Tibial nerve (tissue), 4 donors: ENCODE data around the gene PRKCH. TPM values are rescaled to one million over a fixed set of nuclear protein-coding genes. Genes with fewer than 3 reads are reported as not detected.

Experiments
- DNase-seq, 2 donors: peaks; one replicate each; pipeline ENCODE4 v3.0.0-alpha.2; 2019; ENCODE audit warnings: low spot score in 2 of 2
- H3K27ac ChIP-seq, 4 donors: fragments of 200-600 bp; sonication (generic) in 3 of 4; one replicate each; pipeline ENCODE4 v1.5.1; 2017 to 2019; ENCODE audit warnings: mild to moderate bottlenecking in 1 of 4
- H3K27me3 ChIP-seq, 2 donors: fragments of 200-600 bp; sonication (generic) in 1 of 2; one replicate each; pipeline versions ENCODE4 v1.5.1 to v1.6.0; 2017 to 2019
- H3K36me3 ChIP-seq, 3 donors: fragments of 200-600 bp; sonication (generic); one replicate each; pipeline ENCODE4 v1.5.1; 2018 to 2019
- H3K4me1 ChIP-seq, 4 donors: fragments of 200-600 bp; sonication (generic) in 3 of 4; one replicate each; pipeline ENCODE4 v1.5.1; 2017 to 2019
- H3K4me3 ChIP-seq, 4 donors: fragments of 200-600 bp; sonication (generic) in 3 of 4; one replicate each; pipeline ENCODE4 v1.5.1; 2017 to 2019; ENCODE audit warnings: mild to moderate bottlenecking in 1 of 4, moderate library complexity in 1 of 4
- H3K9me3 ChIP-seq, 4 donors: fragments of 200-600 bp; sonication (generic) in 3 of 4; one replicate each; pipeline ENCODE4 v1.5.1; 2017 to 2019
- EP300 ChIP-seq, 2 donors: sonication (generic); formaldehyde crosslinking; IDR thresholded peaks; one replicate each; pipeline ENCODE4 v1.6.1; 2017; ENCODE audit warnings: antibody characterized with exemption in 2 of 2, mild to moderate bottlenecking in 1 of 2
- POLR2A ChIP-seq, 2 donors: fragments of 450-650 bp; IDR thresholded peaks; one replicate each; pipeline ENCODE4 v1.6.1; 2017; ENCODE audit warnings: antibody characterized with exemption in 2 of 2, mild to moderate bottlenecking in 2 of 2, moderate library complexity in 2 of 2
- WGBS, 2 donors: methylation state at CpG; one replicate each; pipeline ENCODE4 v1.1.5; 2018; 5-methylcytosine and 5-hydroxymethylcytosine counted together
- total RNA-seq, 4 donors: library from RNA; depleted of rRNA; stranded (reverse); fragments of >200 nt; gene quantifications; one replicate each; pipeline ENCODE4 v1.1.0, GENCODE V29; 2016
- TF ChIP-seq, protein P1 (sequence below), 5 experiments: fragments of 200-600 bp in 3 of 5; fragments of 450-650 bp in 2 of 5; sonication (generic) in 3 of 5; IDR thresholded peaks; one replicate each; pipeline ENCODE4 v1.5.1; 2016 to 2019; ENCODE audit warnings: antibody characterized with exemption in 5 of 5, mild to moderate bottlenecking in 3 of 5, moderate library complexity in 2 of 5

The PRKCH gene
- total RNA-seq, 4 donors from 2014 or later: 26.4 to 33.9 (median 29.2) TPM

GRCh38 chr14:61395115-61395725, 73.8 kb downstream of the PRKCH start:
- Histone ChIP-seq H3K27ac (no peak overlapping the region), H3K4me1 (no peaks in the 10 kb centered on the region), H3K4me3 (no peak overlapping the region), H3K27me3 (no peaks in the 10 kb centered on the region), H3K9me3 (no peaks in the 10 kb centered on the region), H3K36me3 (no peaks in the 10 kb centered on the region)
- WGBS, 2 donors: 68 to 70% methylated on average over 6 of the region's 6 CpGs
- no peak for TF ChIP-seq EP300 (IDR thresholded peaks at IDR 0.05)
- TF ChIP-seq POLR2A (IDR thresholded peaks at IDR 0.05): no peak
- TF ChIP-seq, protein P1, sequence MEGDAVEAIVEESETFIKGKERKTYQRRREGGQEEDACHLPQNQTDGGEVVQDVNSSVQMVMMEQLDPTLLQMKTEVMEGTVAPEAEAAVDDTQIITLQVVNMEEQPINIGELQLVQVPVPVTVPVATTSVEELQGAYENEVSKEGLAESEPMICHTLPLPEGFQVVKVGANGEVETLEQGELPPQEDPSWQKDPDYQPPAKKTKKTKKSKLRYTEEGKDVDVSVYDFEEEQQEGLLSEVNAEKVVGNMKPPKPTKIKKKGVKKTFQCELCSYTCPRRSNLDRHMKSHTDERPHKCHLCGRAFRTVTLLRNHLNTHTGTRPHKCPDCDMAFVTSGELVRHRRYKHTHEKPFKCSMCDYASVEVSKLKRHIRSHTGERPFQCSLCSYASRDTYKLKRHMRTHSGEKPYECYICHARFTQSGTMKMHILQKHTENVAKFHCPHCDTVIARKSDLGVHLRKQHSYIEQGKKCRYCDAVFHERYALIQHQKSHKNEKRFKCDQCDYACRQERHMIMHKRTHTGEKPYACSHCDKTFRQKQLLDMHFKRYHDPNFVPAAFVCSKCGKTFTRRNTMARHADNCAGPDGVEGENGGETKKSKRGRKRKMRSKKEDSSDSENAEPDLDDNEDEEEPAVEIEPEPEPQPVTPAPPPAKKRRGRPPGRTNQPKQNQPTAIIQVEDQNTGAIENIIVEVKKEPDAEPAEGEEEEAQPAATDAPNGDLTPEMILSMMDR (IDR thresholded peaks at IDR 0.05): no peak
- DNase-seq: no peak

- Histone ChIP-seq H3K27me3 (no peaks in the 10 kb centered on the region), H3K36me3 (no peaks in the 10 kb centered on the region), H3K27ac (no peak overlapping the region), H3K4me1 (no peaks in the 10 kb centered on the region), H3K4me3 (no peak overlapping the region), H3K9me3 (no peaks in the 10 kb centered on the region)
- TF ChIP-seq EP300 (IDR thresholded peaks at IDR 0.05) (no peak), POLR2A (IDR thresholded peaks at IDR 0.05) (no peak)
- TF ChIP-seq, protein P1 (IDR thresholded peaks at IDR 0.05): no peak
- no peak for DNase-seq
- 75 to 91% methylated on average over 1 of the region's 1 CpG for WGBS, 2 donors
Observed at GRCh38 chr14:61396279-61396678, 74.9 kb downstream of the PRKCH start.

DNA sequence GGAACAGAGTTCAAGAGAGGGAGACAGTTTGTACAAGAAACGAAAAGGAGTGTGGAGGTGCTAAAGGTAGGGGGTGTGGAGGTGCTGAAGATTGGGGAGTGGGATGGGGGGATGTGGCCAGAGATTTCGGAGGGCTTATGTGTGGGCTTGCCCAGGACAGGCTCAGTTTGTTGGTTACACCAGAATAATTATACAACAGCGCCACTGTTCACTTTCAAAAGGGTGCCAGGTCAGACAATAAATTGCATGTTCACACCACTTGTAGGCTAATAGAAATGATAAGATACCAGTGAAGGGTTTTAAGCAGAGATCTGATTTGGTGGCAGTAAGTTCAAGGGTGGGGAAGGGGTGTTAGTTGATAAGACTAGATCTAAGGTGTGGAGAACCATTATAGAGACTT, 75.3 kb downstream of the PRKCH start:
- H3K36me3 ChIP-seq: no peaks in the 10 kb centered on the region
- H3K27me3 ChIP-seq: no peaks in the 10 kb centered on the region
- no peak overlapping the region for H3K4me3 ChIP-seq
- TF ChIP-seq POLR2A (IDR thresholded peaks at IDR 0.05) (no peak), EP300 (IDR thresholded peaks at IDR 0.05) (no peak)
- TF ChIP-seq, protein P1 (IDR thresholded peaks at IDR 0.05): no peak
- no peaks in the 10 kb centered on the region for H3K9me3 ChIP-seq
- no peaks in the 10 kb centered on the region for H3K4me1 ChIP-seq
- 80 to 82% methylated on average over 3 of the region's 3 CpGs for WGBS, 2 donors
- DNase-seq: no peak
- H3K27ac ChIP-seq: no peak overlapping the region

GRCh38 chr14:61397615-61398014, 76.2 kb downstream of the PRKCH start:
- Histone ChIP-seq H3K4me3 (no peak overlapping the region), H3K9me3 (no peaks in the 10 kb centered on the region), H3K4me1 (no peaks in the 10 kb centered on the region), H3K27ac (no peak overlapping the region), H3K27me3 (no peaks in the 10 kb centered on the region), H3K36me3 (no peaks in the 10 kb centered on the region)
- TF ChIP-seq, protein P1 (IDR thresholded peaks at IDR 0.05): no peak
- no peak for TF ChIP-seq POLR2A (IDR thresholded peaks at IDR 0.05)
- TF ChIP-seq EP300 (IDR thresholded peaks at IDR 0.05): no peak
- WGBS, 2 donors: 92% methylated on average over 3 of the region's 3 CpGs
- DNase-seq: no peak

DNA sequence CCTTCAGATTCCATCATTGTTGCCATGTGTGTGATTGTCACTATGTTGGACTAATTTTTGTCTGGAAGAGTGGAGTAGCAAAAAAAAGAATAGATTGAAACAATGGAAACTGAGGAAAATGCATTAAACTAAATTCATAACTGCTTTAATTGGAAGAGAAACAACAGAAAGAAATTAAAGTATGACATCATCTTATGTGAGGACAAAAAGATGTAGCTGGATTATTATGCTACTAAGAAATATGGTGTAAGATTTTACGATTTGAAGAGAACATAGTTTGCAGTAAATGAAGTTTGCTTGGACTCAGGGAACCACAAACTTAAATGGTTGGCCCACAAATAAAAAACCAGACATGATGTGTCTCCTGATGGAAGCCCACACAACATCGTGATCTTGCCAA, 76.8 kb downstream of the PRKCH start:
- 88% methylated on average over 2 of the region's 2 CpGs for WGBS, 2 donors

More for the DNA sequence above, 76.8 kb downstream of the PRKCH start:
- DNase-seq: no peak
- no peaks in the 10 kb centered on the region for H3K36me3 ChIP-seq
- no peaks in the 10 kb centered on the region for H3K27me3 ChIP-seq
- TF ChIP-seq EP300 (IDR thresholded peaks at IDR 0.05): no peak
- TF ChIP-seq, protein P1 (IDR thresholded peaks at IDR 0.05): no peak
- TF ChIP-seq POLR2A (IDR thresholded peaks at IDR 0.05): no peak
- H3K27ac ChIP-seq: no peak overlapping the region
- H3K9me3 ChIP-seq: no peaks in the 10 kb centered on the region
- H3K4me1 ChIP-seq: no peaks in the 10 kb centered on the region
- no peak overlapping the region for H3K4me3 ChIP-seq
